ENCODE measurements around the gene SLC24A5. TPM values are rescaled to one million over a fixed set of nuclear protein-coding genes. Genes with fewer than 3 reads are reported as not detected.

The SLC24A5 gene
- total RNA-seq, 1 experiment from 2014 or later = not detected

- H3K4me1 ChIP-seq (ENCODE audit: control insufficient read depth, insufficient read depth, low read length) = no peaks in the 10 kb centered on the region
- intact Hi-C loops (cut with micrococcal nuclease; ENCODE audit: unreplicated experiment) = no loop called here
- TF ChIP-seq TCF7L2 (IDR thresholded peaks at IDR 0.05; ENCODE audit: low read depth, low read length) = no peak
- TF ChIP-seq REST (IDR thresholded peaks at IDR 0.05; ENCODE audit: insufficient read depth in 1 of 2, low read depth in 2 of 2, low read length in 1 of 2) = no peak
- TF ChIP-seq SIN3A (IDR thresholded peaks at IDR 0.05; ENCODE audit: borderline replicate concordance, insufficient read depth, low read depth, low read length) = no peak
- in situ Hi-C loops (cut with HindIII; ENCODE audit: low pct_unique_long_range_greater_than_20kb, low sequenced_read_pairs) = no loop called here
- no peaks in the 10 kb centered on the region for H3K9me3 ChIP-seq (ENCODE audit: control insufficient read depth, insufficient read depth, low read depth, low read length)
- no TSS peak for BruUV-seq (replicated peaks)
- H3K36me3 ChIP-seq (ENCODE audit: control insufficient read depth, insufficient read depth, low read length) = no peaks in the 10 kb centered on the region
- H3K27ac ChIP-seq (ENCODE audit: low read length) = no peak overlapping the region
- ChIA-PET CTCF (no interaction called here), POLR2A (no interaction called here)
- no peak for ATAC-seq
- DNase-seq (ENCODE audit: low read depth, low spot score) = no peak
- no peak overlapping the region for H3K4me3 ChIP-seq (ENCODE audit: low read depth in 2 of 2, low read length in 2 of 2)
- no peaks in the 10 kb centered on the region for H3K27me3 ChIP-seq (ENCODE audit: control insufficient read depth, insufficient read depth, low read length)
These were observed 30.1 kb upstream of the SLC24A5 start for GRCh38 chr15:48090666-48091065.

GRCh38 chr15:48091522-48091921 is 29.3 kb upstream of the SLC24A5 start:
- Histone ChIP-seq H3K27ac (ENCODE audit: low read length) (no peak overlapping the region), H3K9me3 (ENCODE audit: control insufficient read depth, insufficient read depth, low read depth, low read length) (no peaks in the 10 kb centered on the region), H3K4me1 (ENCODE audit: control insufficient read depth, insufficient read depth, low read length) (no peaks in the 10 kb centered on the region), H3K27me3 (ENCODE audit: control insufficient read depth, insufficient read depth, low read length) (no peaks in the 10 kb centered on the region), H3K4me3 (ENCODE audit: low read depth in 2 of 2, low read length in 2 of 2) (no peak overlapping the region), H3K36me3 (ENCODE audit: control insufficient read depth, insufficient read depth, low read length) (no peaks in the 10 kb centered on the region)
- CTCF ChIA-PET = no interaction called here
- no TSS peak for BruUV-seq (replicated peaks)
- ATAC-seq (no peak), DNase-seq (ENCODE audit: low read depth, low spot score) (no peak)
- POLR2A ChIA-PET = no interaction called here
- in situ Hi-C loops (cut with HindIII; ENCODE audit: low pct_unique_long_range_greater_than_20kb, low sequenced_read_pairs) = no loop called here
- TF ChIP-seq REST (IDR thresholded peaks at IDR 0.05; ENCODE audit: insufficient read depth in 1 of 2, low read depth in 2 of 2, low read length in 1 of 2) (no peak), SIN3A (IDR thresholded peaks at IDR 0.05; ENCODE audit: borderline replicate concordance, insufficient read depth, low read depth, low read length) (no peak), CTCF (IDR thresholded peaks at IDR 0.05) (no peak)
- intact Hi-C loops (cut with micrococcal nuclease; ENCODE audit: unreplicated experiment) = no loop called here

Data from Panc1 (cell line).